HG02798 (cell line): Measurements from ENCODE around the gene FRMPD2.
"Not testable (repeated sequence)": the region's sequence is repeated elsewhere in the genome, so short reads cannot be mapped to it uniquely, and the experiment has no call there.

Experiments used
- ATAC-seq: cut with Tn5 transposase; IDR thresholded peaks from one replicate; pipeline ENCODE4 v1.9.1; 2021; ENCODE audit warnings: mild to moderate bottlenecking; ENCODE audit not compliant: unreplicated experiment, poor library complexity

FRMPD2 gene

DNA sequence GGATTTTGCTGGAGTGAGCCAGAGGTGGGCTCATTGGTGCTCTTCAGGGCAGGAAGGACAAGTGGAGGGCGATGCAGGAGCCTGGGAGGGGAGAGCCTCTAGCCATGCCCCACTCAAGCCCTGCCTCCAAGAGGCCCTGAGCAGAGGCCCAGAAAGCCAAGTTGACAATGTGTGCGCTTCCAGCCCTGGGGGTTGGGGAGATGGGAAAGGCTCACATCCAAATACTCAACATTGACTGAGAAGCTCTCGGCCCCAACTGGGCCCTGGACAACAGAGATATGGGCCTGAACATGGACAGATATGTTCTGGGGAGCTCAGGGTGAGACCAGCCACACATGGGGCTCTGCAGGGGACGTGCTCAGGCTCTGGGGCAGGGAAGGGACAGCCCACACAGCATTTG, 39.0 kb downstream of the FRMPD2 start:
- ATAC-seq = no peak

DNA sequence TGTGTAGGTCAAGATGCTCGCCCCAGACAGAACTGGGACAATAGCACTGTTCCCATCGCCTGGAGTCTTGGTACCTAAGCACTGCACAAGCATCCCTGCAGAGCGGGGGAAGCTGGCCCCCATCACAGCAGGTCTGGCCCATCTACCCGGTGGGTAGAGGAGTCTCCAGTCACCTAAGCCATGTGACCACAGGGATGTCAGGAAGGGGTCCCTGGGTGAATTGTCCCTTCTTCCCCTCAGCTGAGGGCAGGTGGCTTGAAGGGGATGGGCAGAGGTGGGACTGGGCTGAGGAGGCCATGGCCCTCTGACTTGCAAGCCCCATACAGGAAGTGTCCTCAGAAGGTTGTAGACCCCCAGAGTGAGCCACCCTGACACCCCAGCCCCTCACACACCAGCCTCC, 39.7 kb downstream of the FRMPD2 start:
- no peak for ATAC-seq

DNA sequence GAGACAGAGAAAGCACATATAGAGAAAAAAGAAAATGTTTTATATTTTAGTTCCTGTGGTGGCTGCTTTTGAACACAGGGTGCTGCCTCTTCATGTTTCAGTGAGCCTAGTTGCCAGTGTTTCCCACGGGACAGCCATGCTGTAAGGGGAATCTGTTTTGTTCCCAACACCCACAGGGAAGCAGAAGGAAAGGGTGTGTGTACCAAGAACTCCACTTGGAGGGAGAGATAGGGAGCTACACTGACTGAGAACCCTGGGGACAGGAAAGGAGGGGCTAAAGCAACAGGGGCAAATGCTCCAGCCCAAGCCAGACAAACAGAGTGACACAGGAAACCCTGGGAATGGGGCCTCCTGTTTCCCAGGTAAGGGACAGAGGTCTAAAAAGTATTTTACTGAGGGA, 40.2 kb downstream of the FRMPD2 start:
- no peak for ATAC-seq

DNA sequence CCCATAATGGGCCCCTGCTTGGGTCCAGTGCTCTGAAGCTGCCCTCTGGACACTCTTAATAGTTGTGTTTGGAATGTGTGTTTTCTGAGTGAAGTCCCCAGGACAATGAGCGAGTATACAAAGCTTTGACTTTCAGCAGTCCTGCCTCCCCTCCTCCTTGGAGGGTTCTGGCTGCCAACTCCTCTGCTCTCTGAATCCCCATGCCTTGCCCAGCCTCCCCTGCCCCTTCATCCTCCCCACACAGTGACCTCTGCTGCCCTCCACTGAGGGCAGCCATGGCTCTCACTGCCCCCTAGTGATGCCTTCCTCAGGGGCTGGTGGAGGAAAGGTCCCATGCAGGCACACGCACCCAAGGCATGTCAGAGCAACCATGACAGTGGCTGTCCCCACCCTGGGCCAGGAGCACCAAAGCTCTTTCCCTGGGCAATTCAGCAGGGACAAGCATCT, 40.9 kb downstream of the FRMPD2 start:
- no peak for ATAC-seq

DNA sequence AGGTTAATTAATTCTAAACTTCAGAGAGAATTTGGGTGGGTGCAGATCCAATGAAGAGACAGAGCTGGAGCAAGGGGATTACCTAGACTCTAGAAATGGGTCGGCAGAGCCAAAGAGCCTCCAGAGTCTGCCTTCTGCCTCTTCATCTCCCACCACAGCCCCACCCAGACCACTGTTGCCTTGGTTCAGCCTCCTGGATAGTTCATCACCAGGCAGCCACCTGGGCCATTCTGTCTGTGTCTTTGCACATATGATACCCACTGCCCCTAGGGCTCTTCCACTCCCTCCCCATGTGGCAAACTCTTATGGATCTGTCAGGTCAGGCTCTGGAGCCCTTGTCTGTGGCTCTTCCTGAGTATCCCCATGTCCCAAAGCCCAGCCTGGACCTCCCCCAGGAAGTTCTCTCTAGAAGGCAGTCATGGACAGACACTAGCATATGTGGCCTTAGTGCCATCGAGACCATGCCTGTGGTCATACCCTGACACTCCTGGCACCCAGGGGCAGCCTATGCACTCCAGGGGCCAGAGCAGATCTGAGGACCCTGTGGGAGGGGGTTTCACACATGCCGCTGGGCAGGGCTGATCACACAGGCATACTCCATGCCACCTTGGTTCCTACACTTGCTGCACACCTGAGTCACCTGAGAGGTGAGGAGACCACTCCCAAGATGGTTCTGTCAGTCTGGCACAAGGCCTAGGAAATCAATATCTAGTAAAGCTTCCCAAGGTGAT, 41.6 kb downstream of the FRMPD2 start:
- no peak for ATAC-seq

DNA sequence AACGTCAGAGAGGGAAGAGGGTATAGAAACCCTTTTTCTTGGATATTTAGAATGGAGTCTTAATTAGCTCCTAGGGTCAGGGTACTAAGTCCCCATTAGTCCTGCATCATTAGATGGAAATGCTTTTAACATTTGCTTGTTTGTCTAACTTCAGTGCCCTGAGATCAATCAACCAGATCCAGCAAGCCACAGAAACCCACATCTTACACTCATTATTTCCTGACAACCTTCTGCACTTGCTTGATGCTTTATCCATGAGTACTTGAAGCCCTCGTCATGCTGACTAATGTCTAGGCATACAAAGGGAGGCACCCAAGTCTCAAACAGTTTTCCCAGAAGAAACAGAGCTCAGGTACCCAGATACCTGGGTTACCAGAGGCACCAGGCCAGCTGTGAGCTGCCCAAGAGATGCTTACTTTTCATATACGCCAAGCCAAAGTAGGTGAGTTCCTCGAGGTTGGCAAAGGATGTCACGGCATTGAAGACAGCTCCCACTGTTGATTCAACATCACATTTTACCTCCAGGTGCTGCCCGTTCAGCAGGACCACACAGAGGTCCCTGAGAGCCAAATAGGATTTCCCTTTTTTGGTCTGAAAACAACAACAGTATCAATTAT, 42.7 kb downstream of the FRMPD2 start:
- no peak for ATAC-seq

DNA sequence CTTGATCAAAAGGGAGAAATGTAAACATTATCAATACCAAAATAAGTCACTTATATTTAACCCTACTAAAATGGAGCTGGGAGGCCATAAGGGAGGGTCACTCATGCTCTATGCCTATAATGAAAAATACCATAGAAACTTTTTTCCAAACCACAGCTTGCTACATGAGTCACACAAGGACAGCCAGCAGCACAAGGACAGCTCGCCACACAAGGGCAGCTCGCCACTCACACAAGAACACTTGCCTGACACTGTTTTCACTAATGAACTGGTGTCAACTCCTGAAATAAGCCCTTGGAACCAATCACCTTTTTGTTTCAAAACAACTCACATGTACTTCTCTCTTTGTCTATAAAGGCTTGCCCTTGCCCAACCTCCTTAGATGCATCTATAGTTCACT, 43.3 kb downstream of the FRMPD2 start:
- no peak for ATAC-seq

DNA sequence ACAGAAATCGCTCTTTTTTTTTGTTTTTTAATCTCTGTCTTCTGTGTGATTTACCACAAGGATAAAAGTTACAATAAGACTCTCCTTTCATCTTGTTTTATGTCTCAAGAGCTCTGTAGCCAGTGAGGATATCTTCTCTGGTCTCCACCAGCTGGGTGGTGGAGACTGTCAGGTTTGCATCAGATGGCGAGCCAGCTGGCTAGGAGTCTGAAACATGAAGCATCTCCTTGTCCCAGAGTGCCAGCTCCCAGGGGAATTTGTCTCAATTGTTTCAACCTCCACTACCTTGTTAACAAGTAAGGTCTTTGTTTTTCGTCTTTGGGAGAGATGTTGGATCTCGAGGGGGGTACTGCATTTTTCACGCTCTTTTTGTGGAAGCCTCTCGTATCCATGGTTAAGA, 47.3 kb downstream of the FRMPD2 start:
- ATAC-seq = no peak

DNA sequence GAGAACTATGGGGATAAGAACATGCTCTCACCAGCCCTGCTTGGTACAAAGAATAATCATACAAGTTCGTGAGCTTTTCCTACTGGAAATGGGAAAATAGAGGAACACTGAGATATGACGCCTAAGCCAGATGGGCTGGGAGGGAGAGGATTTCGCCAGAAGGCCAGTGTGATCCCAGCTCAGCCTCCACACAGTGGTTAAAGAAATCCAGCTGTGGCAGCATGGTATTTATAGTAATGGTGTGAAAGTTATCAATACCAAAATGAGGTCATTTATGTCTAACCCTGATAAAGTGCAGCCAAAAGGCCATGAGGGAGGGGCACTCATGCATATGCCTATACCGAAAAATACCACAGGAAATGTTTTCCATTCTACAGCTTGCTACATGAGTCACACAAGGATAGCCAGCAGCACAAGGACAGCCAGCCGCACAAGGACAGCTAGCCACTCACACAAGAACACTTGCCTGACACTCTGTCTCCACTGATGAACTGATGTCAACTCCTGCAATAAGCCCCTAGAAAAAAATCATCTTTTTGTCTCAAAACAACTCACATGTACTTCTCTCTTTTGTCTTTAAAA, 49.4 kb downstream of the FRMPD2 start:
- no peak for ATAC-seq

DNA sequence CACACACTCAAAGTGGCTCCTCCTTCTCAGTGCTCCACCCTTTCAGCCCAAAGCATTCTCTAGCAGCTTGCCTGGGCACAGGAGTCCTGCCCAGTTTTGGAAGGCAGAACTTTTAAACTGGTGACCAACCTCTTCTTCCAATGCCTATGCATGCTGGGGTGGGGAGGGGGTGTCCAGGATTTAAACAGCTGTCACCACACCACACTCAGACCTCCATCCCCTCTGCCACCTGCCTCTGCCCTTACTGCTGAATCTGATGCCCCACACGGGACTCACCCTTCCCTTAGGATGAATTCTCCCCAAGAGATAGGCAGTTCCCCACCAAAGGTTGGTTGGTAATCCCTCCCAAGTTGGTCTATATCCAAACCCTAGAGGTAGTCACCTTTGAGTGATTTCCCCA, 50.2 kb downstream of the FRMPD2 start:
- ATAC-seq = no peak

DNA sequence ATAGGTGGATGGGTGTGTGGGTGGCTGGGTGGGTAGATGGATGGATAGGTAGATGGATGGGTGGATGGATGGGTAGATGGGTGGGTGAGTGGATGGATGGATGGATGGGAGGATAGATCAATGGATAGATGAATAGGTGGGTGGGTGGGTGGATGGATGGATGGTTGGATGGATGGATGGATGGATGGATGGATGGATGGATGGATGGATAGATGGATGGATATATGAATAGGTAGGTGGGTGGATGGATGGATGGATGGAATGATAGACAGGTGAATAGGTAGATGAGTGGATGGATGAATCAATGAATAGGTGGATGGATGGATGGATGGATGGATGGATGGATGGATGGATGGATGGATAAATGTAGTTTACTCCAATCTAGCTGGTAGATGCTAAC, 52.7 kb downstream of the FRMPD2 start:
- no peak for ATAC-seq

DNA sequence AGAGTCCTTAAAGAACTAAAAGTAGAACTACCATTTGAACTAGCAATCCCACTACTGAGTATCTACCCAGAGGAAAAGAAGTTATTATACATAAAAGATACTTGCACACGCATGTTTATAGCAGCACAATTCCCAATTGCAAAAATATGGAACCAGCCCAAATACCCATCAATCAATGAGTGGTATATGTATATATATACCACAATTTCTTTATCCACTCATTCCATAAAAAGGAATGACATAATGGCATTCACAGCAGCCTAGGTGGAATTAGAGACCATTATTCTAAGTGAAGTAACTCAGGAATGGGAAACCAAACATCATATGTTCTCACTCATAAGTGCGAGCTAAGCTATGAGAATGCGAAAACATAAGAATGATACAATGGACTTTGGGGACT, 53.5 kb downstream of the FRMPD2 start:
- ATAC-seq = not testable (repeated sequence)

DNA sequence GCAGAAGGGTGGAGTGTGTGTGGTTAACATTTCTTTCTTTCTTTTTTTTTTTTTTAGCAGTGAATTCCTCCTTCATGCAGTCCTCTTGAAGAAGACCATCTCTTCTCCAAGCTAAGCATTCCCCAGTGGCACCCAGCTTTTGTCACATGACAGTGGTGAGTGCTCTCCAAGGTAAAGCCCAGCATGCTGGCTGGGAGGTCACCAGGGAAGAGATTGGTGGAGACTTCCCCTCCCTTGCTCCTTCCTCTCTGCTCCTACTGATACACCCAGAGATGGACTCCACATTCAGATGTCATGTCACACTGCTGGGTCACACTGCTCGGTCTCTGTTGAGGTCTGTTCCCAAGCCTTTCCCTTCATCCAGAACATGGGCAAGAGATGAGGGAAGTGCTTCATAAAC, 55.3 kb downstream of the FRMPD2 start:
- no peak for ATAC-seq

DNA sequence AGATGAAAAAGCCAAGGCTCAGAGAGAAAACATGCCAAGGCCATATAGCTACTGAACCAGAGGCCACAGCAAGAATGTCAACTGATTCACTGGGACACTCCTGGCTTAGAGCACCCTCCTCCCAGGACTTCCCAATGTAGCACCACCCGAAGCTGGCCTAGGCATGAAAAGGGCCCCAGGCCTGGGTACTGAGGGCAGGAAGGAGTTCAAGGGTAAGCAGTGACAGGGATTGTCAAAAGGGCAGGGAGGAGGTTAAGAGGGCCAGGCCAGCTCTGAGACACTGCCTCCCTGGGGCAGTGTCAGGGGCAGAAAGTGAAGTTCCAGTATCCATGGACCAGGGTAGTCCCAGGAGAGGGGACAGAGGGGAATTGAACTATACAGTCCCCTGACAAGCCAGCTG, 57.8 kb downstream of the FRMPD2 start:
- ATAC-seq = no peak

DNA sequence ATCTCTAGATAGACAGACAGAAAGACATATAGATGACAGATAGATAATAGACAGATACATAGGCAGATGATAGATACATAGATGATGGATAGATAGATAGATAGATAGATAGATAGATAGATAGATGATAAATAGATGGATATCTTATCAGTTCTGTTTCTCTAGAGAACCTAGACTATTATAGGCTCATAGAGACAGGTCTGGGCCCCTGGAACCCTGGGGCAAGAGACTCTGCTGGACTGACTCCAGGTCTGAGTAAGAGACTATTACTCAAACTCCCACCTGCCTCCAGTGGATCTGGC, 58.3 kb downstream of the FRMPD2 start:
- no peak for ATAC-seq

DNA sequence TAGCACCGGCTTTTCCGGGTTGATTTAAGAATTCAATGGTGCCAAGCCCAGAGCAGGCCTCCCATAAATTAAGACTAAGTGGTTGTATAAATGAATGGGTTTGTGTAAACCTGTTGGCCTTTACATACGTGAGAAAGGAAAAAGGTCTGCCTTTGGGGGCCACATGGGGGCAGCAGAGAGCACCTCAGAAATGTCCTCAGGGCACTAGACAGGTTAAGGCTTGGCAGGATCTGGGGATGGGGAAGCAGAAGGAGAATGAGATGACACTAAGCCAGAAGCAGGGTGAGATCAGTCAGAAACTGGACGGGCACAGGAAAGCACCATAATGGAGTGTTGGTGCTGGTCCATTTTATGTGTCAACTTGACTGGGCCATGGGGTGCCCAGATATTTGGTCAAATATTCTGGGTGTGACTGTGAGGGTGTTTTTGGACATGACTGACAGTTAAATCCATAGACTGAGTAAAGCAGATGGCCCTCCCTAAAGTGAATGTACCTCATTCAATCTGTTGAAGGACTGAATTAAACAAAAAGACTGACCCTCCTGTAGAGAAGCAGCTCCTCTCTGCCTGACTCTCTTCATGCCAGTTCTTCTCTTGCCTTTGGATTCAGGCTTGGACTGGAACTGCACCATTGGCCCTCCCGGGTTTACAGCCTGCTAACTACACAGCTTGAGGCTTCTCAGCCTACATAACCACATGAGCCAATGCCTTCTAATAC, 58.9 kb downstream of the FRMPD2 start:
- no peak for ATAC-seq

DNA sequence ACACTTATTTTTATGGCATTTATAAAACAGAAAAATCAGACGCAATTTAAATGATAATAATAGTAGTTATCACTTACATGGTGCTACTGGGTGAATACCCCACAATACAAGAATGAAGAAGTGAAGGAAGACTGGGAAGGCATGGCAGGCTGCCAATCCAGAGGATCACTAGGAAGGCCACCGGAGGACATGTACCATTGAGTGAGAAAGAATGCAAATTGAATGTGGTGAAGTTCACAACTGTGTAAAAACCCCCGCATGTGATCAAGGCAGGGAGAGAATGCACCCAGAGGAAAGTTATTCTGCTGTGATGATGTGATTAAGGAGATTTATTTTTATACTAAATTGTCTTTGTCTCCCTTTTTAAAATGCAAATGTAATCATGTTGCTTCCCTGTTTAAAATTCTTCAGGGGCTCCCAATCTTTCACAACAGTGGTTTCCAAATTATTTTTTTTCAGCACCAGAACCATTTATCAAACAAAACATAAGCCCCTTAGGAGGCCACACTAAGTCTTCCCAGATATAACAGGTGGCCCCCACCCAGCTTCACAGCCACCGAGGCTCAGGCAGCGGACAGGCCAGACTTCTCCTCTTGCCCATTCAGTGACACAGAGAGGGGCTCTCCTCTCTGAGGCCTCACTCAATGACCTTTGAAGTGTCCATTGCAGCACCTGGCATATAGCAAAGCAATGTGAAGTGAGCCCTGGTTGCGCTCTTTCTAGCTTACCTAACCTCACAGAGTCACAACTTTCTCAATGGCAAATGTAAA, 59.6 kb downstream of the FRMPD2 start:
- ATAC-seq = no peak

DNA sequence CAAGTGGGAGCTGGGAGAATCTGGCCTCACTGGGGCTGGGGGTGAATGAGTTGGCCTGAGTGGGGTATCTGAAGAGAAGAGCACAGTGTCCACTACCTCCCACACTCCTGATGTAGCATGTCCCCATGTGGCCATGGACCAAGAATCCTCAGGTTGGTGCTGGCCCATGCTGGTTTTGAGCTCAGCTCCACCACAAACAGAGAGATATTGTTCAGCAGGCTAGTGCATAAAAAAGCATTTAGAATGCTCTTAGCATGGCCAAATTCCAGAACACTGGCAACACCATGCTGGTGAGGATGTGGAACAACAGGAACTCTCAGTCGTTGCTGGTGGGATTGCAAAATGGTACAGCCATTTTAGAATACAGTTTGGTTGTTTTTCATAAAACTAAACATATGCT, 61.4 kb downstream of the FRMPD2 start:
- no peak for ATAC-seq

DNA sequence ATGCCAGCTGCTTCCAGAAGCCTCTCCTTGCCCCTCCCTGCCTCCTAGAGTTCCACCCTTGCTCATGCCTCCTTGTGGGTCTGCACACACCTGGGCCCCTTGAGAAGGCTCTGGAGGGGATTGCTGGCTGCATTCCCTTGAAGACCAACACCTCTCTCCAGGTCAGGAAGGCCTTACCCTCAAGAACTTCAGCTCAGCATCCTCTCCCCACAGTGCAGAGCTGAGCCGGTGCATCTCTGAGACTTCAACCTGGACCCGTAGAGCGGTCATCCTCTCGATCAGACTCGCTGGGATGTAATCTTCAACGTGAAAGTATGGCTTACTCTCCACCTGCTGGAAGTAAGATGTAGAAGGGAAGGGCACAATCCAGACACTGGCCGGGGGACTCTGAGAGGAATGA, 62.7 kb downstream of the FRMPD2 start:
- no peak for ATAC-seq

DNA sequence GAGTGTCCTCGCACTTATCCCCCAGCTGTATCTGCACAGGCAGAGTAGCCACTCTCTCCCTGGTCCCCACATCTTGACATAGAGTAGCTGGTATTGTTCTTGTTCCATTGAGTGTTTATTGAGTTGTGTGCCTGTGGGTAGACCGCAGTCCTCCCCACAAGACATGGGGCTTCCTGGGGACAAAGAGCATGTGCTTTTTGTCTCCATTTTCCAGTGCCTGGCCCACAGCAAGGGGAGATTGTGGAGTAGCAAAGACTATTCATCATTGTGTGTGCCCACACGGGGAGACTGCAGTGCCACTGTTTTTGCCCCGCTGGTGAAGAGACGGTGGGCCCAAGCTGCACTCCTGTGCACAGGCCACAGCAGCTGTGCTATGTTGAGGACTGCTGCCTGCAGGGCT, 63.5 kb downstream of the FRMPD2 start:
- ATAC-seq = no peak

DNA sequence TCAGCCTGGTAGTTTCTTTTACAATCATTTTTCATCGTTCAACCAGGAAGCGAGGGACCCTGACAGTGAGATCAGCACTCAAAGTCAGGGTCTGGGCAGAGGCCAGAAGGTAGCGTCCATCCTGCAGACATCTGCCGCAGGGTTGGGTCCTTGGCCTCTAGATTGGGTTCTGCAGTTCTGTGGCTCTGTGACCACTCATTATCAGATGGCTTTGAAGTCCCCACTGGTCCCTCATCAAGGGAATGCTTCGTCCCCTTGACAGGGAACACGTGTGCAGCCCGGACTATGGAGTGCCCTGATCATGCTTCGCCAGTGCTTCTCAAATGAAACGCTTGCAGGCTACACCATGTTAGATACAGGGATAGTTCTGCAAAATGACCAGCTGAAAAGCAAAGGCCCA, 64.1 kb downstream of the FRMPD2 start:
- no peak for ATAC-seq
